MCF 10A (cell line): ENCODE results near the gene FGFR3. TPM values are rescaled to one million over a fixed set of nuclear protein-coding genes. Genes with fewer than 3 reads are reported as not detected.

Source experiments
- BruUV-seq: library from RNA; stranded (reverse); fragments of 400-500 nt; replicated peaks from 2 replicates; lab custom pipeline; 2021; lab: Mats Ljungman, UMichigan
- CTCF ChIA-PET: fragments of 300-600 bp; sonication (Branson Sonifier 250); formaldehyde crosslinking; extraction: SDS; loops from one replicate; lab custom pipeline; 2021; ENCODE audit warnings: antibody characterized with exemption, inconsistent platforms; lab: Yijun Ruan, JAX
- POLR2A ChIA-PET: fragments of 300-600, 350-650 bp; sonication (Branson Sonifier 250); formaldehyde crosslinking; extraction: SDS; loops from one replicate; lab custom pipeline; 2020; ENCODE audit warnings: antibody characterized with exemption, inconsistent platforms; lab: Yijun Ruan, JAX
- DNase-seq: peaks from one replicate; pipeline ENCODE4 v3.0.0-alpha.2; 2018; ENCODE audit not compliant: unreplicated experiment
- H3K27ac Mint-ChIP-seq: one replicate; pipeline ENCODE4 v1.8.0; 2022; ENCODE audit warnings: mild to moderate bottlenecking, low read depth, mixed read lengths; ENCODE audit not compliant: unreplicated experiment
- H3K27me3 Mint-ChIP-seq: one replicate; pipeline ENCODE4 v1.8.0; 2022; ENCODE audit warnings: mixed read lengths; ENCODE audit not compliant: insufficient read depth, unreplicated experiment
- H3K36me3 Mint-ChIP-seq: one replicate; pipeline ENCODE4 v1.8.0; 2022; ENCODE audit warnings: mild to moderate bottlenecking, moderate library complexity, mixed read lengths; ENCODE audit not compliant: insufficient read depth, unreplicated experiment
- H3K4me1 Mint-ChIP-seq: one replicate; pipeline ENCODE4 v1.8.0; 2022; ENCODE audit warnings: mixed read lengths; ENCODE audit not compliant: insufficient read depth, unreplicated experiment
- H3K4me3 Mint-ChIP-seq: one replicate; pipeline ENCODE4 v1.8.0; 2022; ENCODE audit warnings: mild to moderate bottlenecking, moderate library complexity, mixed read lengths; ENCODE audit not compliant: unreplicated experiment
- H3K9me3 Mint-ChIP-seq: one replicate; pipeline ENCODE4 v1.8.0; 2022; ENCODE audit warnings: mixed read lengths; ENCODE audit not compliant: unreplicated experiment
- intact Hi-C: fragments of 100-400 bp; cut with micrococcal nuclease; formaldehyde crosslinking; loops from 2 replicates; pipeline ENCODE4 v1.14.1; 2022
- total RNA-seq: library from RNA; stranded (reverse); gene quantifications from 2 replicates; pipeline ENCODE4 v1.2.3, GENCODE V29; 2022
- TF ChIP-seq, protein P1 (sequence below): fragments of 200-600 bp; IDR thresholded peaks from one replicate; pipeline ENCODE4 v1.8.0; 2022; ENCODE audit warnings: antibody characterized with exemption, mild to moderate bottlenecking; ENCODE audit not compliant: unreplicated experiment

FGFR3 gene
- total RNA-seq, 1 experiment from 2014 or later, result 6.5 TPM

DNA sequence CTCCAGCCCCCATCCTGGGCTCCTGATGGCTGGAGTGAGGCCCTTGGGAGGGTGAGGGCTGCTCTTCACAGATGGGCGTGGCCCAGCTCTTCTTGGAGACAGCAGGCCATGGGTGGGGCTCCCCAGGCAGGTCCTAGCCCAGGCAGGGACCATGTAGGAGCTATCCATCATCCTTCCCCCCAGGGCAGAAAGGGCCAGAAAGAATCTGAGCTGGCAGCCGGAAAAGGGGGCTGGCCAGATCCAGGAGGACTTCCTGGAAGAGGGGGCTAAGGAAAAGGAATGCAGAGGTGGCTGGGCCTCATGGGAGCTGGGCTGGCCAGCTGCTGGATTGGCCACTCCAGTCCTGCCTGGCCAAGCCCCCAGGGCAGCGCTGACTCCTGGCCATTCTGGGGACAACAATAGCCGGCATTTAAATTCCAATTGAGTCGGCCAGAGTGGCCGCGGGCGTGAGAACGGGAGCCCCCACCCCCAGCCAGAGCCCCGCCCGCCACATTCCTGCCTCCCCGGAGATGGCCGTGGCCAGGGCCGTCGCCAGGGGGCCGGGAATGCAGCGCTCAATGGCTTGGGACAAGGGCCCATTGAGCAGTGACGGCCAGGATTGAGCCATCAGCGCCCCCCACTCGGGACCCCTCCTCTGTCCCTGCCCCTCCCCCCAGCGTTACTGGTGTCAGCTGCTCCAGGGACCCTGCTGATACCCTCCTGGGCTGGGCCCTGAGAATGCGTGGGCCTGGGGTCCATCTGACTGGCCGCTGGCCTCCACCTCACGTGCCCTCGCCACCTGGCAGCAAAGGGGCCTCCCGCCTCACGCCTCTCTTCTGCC lies 15.1 kb upstream of the FGFR3 start:
- POLR2A ChIA-PET, result interaction anchor here (0.6 to 1.2 kb wide), 5 partner anchors 12 to 94 kb away, joined by 3 to 5 read pairs (median 3); partner anchors contain the start of gene SLBP
- Mint-ChIP-seq H3K27me3 (no peaks in the 10 kb centered on the region), H3K36me3 (no peaks in the 10 kb centered on the region), H3K9me3 (no peaks in the 10 kb centered on the region), H3K27ac (no peak overlapping the region), H3K4me1 (peaks cover 6% of the 10 kb centered on the region), H3K4me3 (no peak overlapping the region)
- DNase-seq, result peak; percentile 62
- intact Hi-C loops, result no loop called here
- TF ChIP-seq, protein P1, sequence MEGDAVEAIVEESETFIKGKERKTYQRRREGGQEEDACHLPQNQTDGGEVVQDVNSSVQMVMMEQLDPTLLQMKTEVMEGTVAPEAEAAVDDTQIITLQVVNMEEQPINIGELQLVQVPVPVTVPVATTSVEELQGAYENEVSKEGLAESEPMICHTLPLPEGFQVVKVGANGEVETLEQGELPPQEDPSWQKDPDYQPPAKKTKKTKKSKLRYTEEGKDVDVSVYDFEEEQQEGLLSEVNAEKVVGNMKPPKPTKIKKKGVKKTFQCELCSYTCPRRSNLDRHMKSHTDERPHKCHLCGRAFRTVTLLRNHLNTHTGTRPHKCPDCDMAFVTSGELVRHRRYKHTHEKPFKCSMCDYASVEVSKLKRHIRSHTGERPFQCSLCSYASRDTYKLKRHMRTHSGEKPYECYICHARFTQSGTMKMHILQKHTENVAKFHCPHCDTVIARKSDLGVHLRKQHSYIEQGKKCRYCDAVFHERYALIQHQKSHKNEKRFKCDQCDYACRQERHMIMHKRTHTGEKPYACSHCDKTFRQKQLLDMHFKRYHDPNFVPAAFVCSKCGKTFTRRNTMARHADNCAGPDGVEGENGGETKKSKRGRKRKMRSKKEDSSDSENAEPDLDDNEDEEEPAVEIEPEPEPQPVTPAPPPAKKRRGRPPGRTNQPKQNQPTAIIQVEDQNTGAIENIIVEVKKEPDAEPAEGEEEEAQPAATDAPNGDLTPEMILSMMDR, result no peak
- CTCF ChIA-PET, result interaction anchor here (0.6 to 1.0 kb wide), 3 partner anchors 26 to 109 kb away, joined by 3 to 4 read pairs (median 3); no protein-coding TSS in a partner anchor
- BruUV-seq, result no TSS peak

DNA sequence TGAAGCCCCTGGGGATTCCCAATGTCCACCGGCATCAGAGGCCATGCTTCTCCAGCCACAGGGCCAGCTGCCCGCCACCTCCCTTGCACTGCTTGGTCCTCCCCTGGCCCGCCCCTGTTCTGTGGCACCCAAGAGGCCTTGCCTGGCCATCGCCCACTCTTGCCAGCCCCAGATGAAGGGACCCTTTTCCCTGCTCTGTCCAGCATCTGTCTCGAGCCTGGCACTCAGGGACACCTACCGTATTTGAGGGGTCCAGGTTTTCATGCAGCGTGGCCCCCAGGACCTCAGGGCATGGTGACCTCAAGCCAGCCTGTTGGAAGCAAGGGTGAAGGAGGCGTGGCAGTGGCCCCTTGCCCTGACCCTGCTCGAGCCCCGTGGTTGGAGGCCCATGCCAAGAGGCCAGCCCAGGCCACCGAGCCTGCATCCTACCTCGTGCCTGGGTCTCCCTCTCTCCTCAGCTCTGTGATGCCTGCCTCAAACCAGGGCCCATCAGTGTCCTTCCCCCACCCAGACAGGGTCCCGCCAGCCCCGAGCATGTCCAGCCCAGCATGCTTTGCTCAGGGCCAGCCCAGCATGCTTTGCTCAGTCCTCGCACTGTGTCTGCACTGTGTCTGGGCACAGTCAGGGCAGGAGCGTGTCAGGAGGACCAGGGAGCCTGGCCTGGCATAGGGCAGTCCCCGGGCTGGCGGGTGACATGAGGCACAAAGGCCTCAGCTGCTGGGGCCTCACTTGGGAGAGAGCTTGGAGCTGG lies 14.3 kb upstream of the FGFR3 start:
- Mint-ChIP-seq H3K27me3 (no peaks in the 10 kb centered on the region), H3K4me3 (no peak overlapping the region), H3K36me3 (no peaks in the 10 kb centered on the region), H3K27ac (no peak overlapping the region), H3K4me1 (peaks cover 6% of the 10 kb centered on the region), H3K9me3 (no peaks in the 10 kb centered on the region)
- ChIA-PET CTCF (no interaction called here), POLR2A (interaction anchor here (0.6 kb wide), 1 partner anchor 26 kb away, joined by 3 read pairs; no protein-coding TSS in a partner anchor)
- BruUV-seq, result no TSS peak
- intact Hi-C loops, result no loop called here
- no peak for DNase-seq
- TF ChIP-seq, protein P1, result no peak

DNA sequence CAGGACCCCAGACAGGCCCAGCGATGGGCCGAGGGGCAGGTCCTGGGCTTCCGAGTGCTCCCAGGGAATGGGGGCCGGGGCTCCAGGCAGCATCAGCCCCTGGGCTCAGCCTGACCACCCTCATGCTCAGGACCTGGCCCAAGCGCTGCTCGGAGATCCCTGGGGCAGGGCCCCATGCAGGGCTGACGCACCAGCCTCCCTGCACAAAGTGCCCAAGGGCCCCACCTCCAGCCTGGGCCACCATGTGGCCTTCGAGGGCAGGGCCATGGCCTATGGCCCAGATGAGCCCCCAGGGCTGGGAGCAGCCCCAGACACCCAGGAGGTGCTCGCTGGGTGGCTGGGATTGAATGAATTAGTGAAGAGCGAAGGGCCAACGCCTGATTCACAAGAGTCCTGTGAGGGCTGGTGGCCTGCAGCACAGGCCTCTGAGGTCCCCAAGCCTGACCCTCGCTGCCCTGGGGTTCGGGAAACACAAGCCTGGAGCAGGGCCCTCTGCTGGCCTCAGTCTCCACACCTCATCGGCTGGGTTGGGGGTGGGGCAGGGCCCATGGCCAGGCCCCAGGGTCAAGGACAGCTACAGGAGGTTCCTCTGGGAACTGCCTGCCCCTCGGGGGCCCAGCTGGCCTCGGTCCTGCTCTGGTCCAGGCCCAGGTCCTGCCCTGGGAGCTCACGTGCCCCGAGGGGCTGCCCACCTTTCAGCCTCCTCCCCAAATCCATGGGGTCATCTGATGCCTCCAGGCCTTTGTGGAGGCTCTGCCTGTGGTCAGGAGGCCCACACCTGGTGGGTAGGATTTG lies 13.3 kb upstream of the FGFR3 start:
- POLR2A ChIA-PET, result no interaction called here
- Mint-ChIP-seq H3K9me3 (no peaks in the 10 kb centered on the region), H3K36me3 (no peaks in the 10 kb centered on the region), H3K27me3 (no peaks in the 10 kb centered on the region), H3K4me1 (peaks cover 6% of the 10 kb centered on the region), H3K27ac (peak overlapping the region; percentile 50), H3K4me3 (no peak overlapping the region)
- DNase-seq, result no peak
- TF ChIP-seq, protein P1, result no peak
- intact Hi-C loops, result no loop called here
- CTCF ChIA-PET, result no interaction called here
- BruUV-seq, result no TSS peak
